NT2/D1 (cell line): ENCODE results near the gene PGBD5.
A peak's percentile ranks its signal among the peaks of the same experiment; 100 is the strongest.

Source experiments
- DNase-seq: peaks from one replicate; pipeline ENCODE4 v3.0.0-alpha.2; 2011; ENCODE audit warnings: low read depth, low spot score
- H3K27me3 ChIP-seq: 2 replicates; pipeline ENCODE4 v1.6.0; 2011; ENCODE audit warnings: mild to moderate bottlenecking; ENCODE audit not compliant: insufficient read length, insufficient read depth
- H3K36me3 ChIP-seq: 2 replicates; pipeline ENCODE4 v1.6.1; 2011; ENCODE audit warnings: mild to moderate bottlenecking, low read length, mixed read lengths; ENCODE audit not compliant: insufficient read depth, insufficient read length
- H3K4me1 ChIP-seq: 2 replicates; pipeline ENCODE4 v1.5.1; 2011; ENCODE audit not compliant: insufficient read depth, insufficient read length
- H3K4me3 ChIP-seq: 2 replicates; pipeline ENCODE4 v1.5.1; 2011; ENCODE audit warnings: low read depth; ENCODE audit not compliant: insufficient read length
- H3K9ac ChIP-seq: 2 replicates; pipeline ENCODE4 v1.6.0; 2011; ENCODE audit warnings: low read depth; ENCODE audit not compliant: insufficient read length
- H3K9me3 ChIP-seq: 2 replicates; pipeline ENCODE4 v1.5.1; 2011; ENCODE audit warnings: mild to moderate bottlenecking, low read length; ENCODE audit not compliant: insufficient read depth
- SUZ12 ChIP-seq: IDR thresholded peaks from 2 replicates; pipeline ENCODE4 v1.6.1; 2011; ENCODE audit not compliant: insufficient read length, insufficient read depth; ENCODE audit errors: extremely low read depth
- YY1 ChIP-seq: IDR thresholded peaks from 2 replicates; pipeline ENCODE4 v1.6.1; 2011; ENCODE audit not compliant: insufficient read length, insufficient read depth
- ZNF274 ChIP-seq: IDR thresholded peaks from 2 replicates; pipeline ENCODE4 v1.6.1; 2011; ENCODE audit warnings: mild to moderate bottlenecking, low read depth, low read length

PGBD5 gene

DNA sequence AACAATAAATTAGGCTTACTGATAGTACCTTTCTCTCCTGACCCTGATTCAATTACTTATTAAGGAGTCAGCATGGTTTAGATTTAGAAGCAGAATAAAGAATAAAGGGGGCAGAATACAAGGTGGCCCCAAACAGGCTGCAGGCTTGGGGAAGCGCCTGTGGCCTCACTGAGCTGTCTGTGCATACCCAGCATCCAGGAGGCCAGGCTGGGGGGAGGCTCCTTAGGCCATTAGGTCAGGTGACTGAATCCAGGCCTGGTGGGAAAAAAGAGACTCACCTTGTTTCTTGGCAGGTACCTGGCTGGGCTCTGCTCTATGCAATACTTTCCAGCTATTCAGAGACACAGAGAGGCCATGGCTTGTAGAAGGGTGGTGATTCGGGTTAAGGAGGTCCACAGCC is 38.8 kb downstream of the PGBD5 start:
- Histone ChIP-seq H3K9me3 (no peaks in the 10 kb centered on the region), H3K27me3 (no peaks in the 10 kb centered on the region), H3K4me1 (peaks cover 4% of the 10 kb centered on the region), H3K4me3 (no peak overlapping the region), H3K36me3 (no peaks in the 10 kb centered on the region), H3K9ac (no peak overlapping the region)
- DNase-seq = no peak
- TF ChIP-seq YY1 (no peak), SUZ12 (no peak), ZNF274 (no peak)

DNA sequence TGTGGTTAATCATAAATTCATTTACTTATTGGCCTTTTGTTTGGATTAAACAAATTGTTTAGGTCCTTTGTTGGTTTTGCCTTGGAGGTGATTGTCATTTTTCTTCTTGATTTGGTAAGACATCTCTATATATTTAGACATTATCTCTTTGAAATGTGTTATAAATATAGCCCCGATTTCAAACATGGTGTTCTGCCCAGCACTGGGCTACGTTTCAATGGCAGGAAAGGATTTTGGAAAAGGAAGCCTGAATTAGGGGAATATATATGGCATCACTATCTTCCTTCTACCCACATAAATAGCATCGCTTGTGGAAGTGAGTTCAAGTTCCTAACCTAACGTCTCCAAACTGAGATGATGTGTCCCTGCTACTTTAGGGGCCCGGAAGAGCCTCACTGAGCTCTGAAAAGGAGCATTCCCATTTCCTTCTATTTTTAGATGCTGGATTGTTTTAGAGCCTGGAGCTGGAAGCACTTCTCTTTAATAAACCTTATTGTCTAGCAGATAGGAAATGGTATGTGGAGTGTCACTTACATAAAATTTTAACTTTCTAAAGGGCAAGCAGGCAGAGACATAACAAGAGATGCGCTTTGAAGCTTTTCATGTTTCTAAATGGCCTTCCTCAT is 39.4 kb downstream of the PGBD5 start:
- no peaks in the 10 kb centered on the region for H3K36me3 ChIP-seq
- H3K4me3 ChIP-seq = no peak overlapping the region
- no peaks in the 10 kb centered on the region for H3K27me3 ChIP-seq
- no peaks in the 10 kb centered on the region for H3K4me1 ChIP-seq
- TF ChIP-seq YY1 = no peak
- no peak for TF ChIP-seq ZNF274
- no peak for TF ChIP-seq SUZ12
- DNase-seq = no peak
- H3K9me3 ChIP-seq = no peaks in the 10 kb centered on the region
- H3K9ac ChIP-seq = no peak overlapping the region

DNA sequence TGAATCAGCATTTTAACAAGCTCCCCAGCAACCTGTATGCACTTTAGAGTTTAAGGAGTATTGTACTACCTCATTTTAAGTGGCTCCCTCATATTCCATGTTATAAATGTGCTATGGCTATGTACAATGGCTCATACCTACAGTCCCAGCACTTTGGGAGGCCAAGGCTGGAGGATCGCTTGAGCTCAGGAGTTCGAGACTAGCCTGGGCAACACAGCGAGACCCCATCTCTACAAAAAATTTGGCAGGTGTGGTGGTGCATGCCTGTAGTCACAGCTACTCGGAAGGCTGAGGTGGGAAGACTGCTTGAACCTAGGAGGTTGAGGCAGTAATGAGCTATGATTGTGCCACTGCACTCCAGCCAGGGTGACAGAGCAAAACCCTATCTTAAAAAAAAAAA is 40.2 kb downstream of the PGBD5 start:
- no peak for DNase-seq
- no peaks in the 10 kb centered on the region for H3K36me3 ChIP-seq
- H3K9me3 ChIP-seq = no peaks in the 10 kb centered on the region
- TF ChIP-seq YY1 = no peak
- TF ChIP-seq ZNF274 = no peak
- TF ChIP-seq SUZ12 = no peak
- no peak overlapping the region for H3K4me3 ChIP-seq
- H3K27me3 ChIP-seq = no peaks in the 10 kb centered on the region
- peaks cover 5% of the 10 kb centered on the region for H3K4me1 ChIP-seq
- no peak overlapping the region for H3K9ac ChIP-seq

DNA sequence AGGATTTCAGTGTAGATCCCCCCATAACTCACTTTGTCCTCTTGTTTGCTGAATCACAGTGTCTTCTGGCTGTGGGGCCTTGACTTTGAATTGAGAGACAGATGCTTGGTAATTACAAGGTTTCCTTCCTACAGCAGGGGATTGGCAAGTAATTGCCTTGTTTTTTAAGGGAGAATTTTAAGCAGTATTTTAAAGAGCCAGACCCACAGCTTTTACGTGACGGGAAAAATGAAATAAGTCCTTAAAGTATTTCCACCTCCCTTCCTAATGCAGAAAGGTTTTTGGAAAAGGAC is 41.0 kb downstream of the PGBD5 start:
- no peaks in the 10 kb centered on the region for H3K36me3 ChIP-seq
- no peak for TF ChIP-seq SUZ12
- no peak for TF ChIP-seq YY1
- TF ChIP-seq ZNF274 = no peak

DNA sequence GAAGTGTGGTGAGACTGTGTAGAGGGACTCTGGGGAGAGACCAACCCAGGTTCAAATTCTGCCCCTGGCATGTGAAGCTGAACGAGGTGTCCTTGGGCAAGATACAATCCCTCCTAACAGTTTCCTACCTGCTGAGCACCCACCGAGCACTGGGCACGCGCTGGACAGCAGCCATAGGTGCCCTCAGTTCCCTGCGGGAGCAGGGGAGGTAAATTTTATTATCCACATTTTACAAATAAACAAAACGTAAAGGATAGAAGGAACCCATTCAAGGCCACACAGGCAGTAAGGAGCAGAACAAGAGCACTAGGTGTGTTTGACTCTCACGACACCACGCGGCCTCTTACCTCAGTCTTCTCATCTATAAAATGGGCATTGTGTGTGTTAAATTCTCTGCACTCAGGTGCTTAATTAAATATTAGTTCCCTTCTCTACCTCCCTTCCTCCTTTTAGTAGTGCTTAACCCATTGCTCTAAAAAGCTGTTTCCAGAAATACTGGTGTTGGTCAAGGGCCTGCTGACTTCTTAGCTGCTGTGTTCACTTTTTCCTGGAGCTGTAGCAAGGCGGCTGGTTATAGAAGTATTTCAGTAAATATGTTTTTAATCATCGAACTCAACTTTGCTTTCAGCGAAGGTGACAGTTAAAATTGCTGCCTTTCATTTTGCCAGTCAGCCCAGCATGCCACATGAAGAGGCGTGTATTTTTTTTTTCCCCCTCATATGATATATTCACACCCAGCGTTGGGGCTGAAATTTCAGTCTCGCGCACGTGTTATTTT is 41.6 kb downstream of the PGBD5 start:
- Histone ChIP-seq H3K4me3 (no peak overlapping the region), H3K9me3 (peaks cover 11% of the 10 kb centered on the region), H3K9ac (no peak overlapping the region), H3K36me3 (no peaks in the 10 kb centered on the region), H3K4me1 (peaks cover 5% of the 10 kb centered on the region), H3K27me3 (no peaks in the 10 kb centered on the region)
- no peak for DNase-seq
- TF ChIP-seq SUZ12 = no peak
- TF ChIP-seq YY1 = no peak

More for the DNA sequence above, 41.0 kb downstream of the PGBD5 start:
- Histone ChIP-seq H3K4me3 (no peak overlapping the region), H3K27me3 (no peaks in the 10 kb centered on the region), H3K9me3 (peaks cover 6% of the 10 kb centered on the region; the same call in 1 of the 2 replicates), H3K4me1 (peaks cover 5% of the 10 kb centered on the region), H3K9ac (no peak overlapping the region)
- no peak for DNase-seq

DNA sequence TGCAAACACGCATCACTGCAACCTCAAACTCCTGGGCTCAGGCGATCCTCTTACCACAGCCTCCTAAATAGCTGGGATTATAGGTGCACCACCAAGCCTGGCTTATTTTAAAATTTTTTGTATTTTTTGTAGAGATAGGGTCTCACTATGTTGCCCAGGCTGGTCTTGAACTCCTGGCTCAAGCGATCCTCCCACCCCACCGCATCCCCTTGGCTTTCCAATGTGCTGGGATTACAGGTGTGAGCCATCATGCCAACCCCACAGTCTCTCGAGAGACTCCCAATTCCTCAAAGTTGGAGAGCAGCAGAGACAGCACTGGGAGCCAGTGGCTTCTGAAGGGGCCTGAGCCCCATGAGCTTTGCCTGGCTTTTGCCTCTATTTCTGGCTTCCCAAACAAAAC is 42.7 kb downstream of the PGBD5 start:
- TF ChIP-seq ZNF274 (no peak), YY1 (no peak), SUZ12 (no peak)
- no peak overlapping the region for H3K9ac ChIP-seq
- DNase-seq = no peak
- H3K4me1 ChIP-seq = peaks cover 5% of the 10 kb centered on the region
- no peak overlapping the region for H3K4me3 ChIP-seq
- H3K9me3 ChIP-seq = peaks cover 23% of the 10 kb centered on the region
- no peaks in the 10 kb centered on the region for H3K36me3 ChIP-seq
- no peaks in the 10 kb centered on the region for H3K27me3 ChIP-seq

DNA sequence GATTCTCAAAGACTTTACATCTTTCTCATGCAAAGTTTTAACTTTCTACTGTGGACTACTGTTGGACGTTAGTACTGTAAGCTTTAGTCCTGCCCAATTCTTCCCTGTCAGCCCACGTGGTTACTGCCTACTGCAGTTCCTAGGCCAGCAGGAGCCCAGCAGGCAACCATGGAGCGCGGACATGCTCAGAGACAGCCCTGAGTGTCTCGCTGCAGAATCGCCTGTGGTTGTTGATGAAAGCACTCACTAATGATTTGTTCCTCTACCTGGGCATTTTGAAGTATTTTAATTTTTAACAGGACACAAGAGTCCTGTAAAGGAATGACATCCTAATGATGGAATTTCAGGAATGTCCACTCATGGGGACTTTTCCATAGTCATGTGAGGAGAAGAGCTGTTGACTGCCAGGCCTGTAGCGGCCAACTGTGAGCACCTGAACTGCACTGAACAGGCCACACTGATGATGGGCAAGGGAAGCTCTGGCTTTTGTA is 44.1 kb downstream of the PGBD5 start:
- Histone ChIP-seq H3K9me3 (peaks cover 24% of the 10 kb centered on the region), H3K4me3 (no peak overlapping the region), H3K9ac (no peak overlapping the region), H3K36me3 (no peaks in the 10 kb centered on the region), H3K4me1 (peaks cover 5% of the 10 kb centered on the region), H3K27me3 (no peaks in the 10 kb centered on the region)
- peak; percentile 77 for DNase-seq
- TF ChIP-seq ZNF274 (no peak), YY1 (no peak), SUZ12 (no peak)
